NCI-H226 (cell line): ENCODE results near the gene MMP15.
"Not testable (repeated sequence)": the region's sequence is repeated elsewhere in the genome, so short reads cannot be mapped to it uniquely, and the experiment has no call there.

Experiments
- DNase-seq: peaks from one replicate; pipeline ENCODE4 v3.0.0-alpha.2; 2015

Gene MMP15

DNA sequence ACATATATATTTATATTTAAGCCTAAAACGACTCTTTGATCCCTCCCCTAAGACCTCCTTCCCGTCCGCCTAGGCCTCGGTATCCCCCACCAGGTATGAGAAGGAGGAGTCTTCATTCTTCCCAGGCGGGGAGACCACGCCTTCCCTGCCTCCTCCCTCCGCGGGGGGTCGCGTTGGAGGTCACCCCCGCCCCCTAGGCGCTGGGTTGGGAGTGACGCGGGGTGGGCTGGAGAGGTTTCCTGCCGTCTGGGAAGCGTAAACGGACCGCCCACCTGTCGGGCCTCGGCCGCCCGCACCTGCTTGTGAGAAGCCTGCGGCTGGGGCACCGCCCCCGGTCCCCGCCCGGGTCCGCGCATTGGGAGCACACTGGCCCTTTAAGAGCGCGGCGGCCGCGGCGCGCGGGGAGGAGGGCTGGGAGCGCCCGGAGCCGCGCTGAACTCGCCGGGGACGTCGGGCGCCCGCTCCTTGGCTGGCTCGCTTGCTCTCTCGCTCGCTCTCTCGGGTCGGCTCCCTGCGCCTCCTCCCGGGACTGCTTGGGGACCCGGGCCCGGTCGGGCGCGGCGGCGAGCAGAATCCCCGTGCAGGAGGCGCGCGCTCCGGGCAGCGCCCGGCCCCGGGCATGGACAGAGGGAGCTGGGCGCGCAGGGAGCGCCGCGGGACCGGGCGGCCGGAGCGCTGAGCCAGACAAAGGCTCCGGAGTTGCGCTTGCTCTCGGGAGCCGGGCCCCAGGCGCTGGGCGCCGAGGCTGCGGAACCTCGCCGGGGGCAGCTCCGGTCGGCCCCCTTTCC, at the start of gene MMP15:
Gene MMP15 (plus strand): TSS at position 404 of the 788 bp plus-strand sequence. CDS start 597 bp downstream, outside the sequence.
- peak; percentile 77 for DNase-seq

DNA sequence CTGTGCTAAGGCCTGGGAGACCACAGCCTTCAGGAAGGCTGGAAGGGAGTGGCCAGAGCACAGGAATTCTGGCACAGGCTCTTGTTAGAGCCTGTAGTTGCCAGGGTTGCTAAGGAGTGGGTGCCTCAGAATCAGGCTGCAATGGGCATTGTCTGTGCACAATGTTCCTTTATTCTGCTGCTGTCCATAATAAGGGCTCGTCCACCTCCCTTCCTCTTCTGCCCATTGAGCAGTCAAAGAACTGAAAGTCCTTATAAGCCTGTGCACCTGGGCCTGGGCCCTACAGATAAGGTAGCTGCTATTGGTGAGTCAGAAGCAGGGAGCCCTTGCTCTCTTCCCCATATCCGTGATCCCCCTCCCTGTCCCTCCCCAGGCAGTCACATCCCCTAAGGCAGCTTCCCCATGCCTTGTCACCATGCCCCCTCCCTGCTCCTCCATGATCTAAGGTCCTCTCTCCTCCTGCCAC, 49.2 kb upstream of the MMP15 start:
- peak; percentile 64 for DNase-seq

DNA sequence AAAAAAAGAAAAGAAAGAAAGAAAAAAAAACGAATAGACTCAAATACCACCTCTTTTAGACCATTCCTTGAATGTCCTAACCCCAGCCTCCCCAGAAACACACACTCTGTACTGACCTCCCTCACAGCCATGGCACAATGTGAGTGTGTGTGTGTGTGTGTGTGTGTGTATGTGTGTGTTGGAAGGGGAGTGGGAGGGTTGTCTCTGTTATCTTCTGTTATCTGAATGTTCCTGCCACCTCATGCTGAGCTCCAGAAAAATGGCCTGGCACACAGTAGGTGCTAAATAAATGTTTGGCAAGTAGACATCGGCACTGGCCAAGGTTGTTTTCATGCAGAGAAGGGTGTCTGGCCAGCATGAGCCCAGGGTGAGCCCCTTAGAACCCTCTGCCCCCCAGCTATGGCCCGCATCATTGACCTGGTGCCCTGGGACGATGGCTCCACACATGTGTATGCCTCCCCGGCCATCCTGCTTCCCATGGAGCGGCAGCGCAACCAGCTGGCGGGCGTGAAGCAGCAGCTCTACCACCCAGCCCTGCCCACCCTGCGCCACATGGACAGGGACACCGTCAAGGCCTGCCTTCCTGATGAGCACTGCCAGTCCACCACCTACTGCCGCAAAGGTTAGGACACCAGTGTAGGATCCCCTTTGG, 48.0 kb upstream of the MMP15 start:
- no peak for DNase-seq

DNA sequence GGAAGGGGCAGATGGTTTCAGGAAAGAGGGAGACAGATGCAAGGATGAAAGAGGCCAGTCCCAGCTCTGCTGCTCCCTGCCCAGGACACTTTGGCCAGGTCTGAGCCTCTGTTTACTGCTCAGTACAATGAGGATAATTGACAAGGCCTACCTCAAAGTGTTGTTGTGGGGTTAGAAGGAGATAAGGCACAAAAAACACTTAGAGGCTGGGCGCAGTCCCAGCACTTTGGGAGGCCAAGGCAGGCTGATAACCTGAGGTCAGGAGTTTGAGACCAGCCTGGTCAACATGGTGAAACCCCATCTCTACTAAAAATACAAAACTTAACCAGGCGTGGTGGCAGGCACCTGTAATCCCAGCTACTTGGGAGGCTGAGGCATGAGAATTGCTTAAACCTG, 47.5 kb upstream of the MMP15 start:
- not testable (repeated sequence) for DNase-seq

DNA sequence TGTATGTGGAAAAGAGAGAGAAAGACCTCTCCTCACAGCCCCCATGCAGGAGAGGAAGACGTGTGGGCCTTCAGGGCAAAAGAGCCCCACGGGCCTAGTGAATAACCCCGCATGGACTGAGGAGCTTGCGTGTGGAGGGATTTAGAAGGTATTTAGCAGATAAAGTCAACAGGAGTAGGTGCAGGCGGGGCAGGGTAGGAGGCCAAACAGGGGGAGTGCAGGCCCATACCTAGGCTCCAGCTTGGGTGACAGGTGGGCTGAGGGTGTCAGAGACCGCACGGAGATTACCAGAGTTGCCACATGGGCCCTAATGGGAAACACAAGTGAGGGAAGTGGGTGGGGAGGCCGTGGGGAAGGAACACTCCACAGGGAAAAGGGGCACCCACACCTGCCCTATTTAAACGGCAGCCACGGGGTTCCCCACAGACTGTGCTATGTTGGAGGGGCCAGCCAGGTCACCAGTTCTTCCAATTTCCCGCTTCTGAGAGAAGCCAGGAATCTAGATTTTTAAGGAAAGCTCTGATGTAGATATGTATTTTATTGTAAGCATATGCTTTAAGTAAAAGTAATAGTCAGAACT, 46.5 kb upstream of the MMP15 start:
- DNase-seq: no peak

DNA sequence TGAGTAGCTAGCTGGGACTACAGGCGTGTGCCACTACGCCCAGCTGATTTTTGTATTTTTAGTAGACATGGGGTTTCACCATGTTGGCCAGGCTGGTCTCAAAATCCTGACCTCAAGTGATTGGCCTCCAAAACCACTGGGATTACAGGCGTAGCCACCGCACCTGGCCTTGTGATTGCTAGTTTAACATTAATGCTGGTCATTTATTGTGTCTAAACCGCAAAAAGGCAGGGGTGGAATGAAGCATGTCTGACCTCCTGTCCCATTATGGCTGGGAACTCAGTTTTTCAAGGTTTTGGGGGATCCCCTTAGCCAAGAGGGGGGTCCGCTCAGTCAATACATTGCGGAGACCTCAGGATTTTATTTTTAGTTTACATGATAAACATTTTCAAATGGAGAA, 43.9 kb upstream of the MMP15 start:
- no peak for DNase-seq

DNA sequence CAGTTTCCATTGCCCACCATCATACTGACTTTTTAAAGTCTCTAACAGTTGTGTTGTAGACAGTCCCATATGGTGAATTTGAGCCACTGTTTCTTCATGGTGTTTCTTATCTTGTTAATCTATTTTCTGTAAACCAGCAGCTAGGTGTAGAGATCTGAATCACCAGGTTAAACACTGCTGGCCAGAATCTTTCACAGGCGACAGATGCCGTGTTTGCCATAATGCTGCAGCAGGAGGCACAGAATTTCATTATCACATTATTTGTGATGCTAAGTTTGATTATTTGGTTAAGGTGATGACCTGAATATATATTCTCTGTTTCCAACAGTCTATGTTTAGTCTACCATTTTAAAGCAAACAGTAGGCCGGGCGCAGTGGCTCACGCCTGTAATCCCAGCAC, 43.2 kb upstream of the MMP15 start:
- DNase-seq: no peak

DNA sequence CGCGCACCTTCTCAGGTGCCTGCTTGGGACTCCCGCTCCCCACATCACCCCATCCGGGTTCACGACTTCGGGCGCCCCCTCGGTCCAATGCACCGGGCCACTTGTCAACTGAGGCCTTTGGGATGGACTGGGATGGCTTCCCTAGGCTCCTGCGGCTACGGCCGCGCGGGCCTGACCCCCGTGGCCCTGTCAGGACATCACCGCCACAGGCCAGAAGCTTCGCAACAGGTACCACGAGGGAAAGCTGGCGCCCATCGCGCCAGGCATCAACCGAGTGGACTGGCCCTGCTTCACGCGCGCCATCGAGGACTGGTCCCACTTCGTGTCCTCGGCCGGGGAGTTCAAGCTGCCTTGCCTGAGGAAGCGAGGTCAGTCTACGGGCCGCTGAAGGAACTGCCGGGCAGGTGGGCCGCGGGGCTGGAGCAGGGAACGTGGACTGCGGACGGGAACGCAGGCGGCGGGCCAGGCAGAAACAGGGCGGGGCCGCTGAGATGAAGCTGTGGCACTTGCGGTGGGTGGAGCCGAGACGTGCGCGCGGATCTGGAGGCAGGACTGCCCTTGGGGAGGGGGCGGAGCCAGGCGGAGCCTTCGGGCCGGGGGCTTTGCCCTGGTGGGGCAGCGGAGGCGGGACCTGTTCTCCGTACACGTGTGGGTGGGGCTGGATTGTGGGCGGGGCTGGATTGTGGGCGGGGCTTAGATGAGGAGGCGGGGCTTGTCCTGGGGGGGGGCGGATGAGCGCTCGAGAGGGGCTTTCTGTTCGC, 40.9 kb upstream of the MMP15 start:
- peak; percentile 59 for DNase-seq

DNA sequence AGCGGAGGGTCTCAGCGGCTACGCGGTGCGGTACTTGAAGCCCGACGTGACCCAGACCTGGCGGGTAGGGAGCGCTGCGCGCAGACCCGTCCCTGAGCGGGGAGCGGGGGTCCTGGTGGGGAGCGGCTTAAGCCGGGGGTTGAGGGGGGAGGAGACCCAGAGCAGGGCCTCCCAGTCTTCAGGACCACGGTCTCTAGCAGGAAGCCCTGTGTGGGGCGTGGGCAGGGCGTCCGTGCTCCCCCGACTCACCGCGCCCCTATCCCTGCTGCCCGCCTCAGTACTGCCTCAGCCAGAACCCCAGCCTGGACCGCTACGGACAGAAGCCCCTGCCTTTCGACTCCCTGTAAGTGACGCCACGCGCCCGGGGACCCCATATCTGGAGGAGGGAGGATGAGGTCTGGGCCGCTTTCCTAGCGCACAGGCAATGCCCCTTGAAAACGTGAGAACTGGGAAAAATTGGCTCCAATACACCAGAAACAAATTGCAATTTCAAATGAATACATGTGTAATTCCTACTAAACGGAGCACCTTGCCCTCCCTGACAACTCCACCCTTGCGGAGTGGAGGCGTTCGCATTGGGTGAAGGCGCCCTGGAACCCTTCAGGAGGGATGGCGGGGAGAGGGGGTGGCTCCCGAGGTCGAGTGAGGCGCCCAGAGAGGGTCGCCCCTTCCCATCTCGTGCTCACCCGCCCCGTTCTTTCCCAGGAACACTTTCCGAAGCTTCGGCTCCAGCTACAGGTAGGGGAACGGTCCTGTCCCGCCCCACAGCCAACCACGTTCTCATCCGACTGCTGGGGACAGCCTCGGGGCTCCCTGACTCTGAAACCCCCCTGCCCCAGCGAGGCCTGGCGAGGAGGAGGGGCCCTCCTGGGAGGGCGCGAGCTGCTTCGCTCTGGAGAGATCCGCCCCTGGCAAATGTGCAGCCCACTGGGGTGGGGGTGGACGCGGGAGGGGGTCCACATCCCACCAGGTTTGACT, 40.1 kb upstream of the MMP15 start:
- no peak for DNase-seq

DNA sequence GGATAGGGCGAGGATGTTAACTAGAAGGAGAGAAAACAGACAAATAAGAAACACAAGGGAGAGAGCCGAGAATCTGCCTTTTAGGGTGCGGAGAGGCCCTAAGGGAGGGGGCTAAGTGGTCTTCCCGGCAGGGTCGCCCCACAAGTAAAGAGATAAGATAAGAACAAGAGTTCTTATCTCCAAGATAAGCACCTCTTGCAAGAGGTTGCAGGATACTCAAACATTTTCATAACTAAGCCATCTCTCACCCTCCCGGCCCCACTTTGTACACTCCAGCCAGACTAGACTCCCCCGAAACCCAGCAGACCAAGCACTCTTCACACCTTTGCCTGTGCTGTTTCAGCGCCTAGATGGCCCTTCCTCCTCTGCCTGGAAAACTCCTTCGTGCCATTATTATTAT, 39.4 kb upstream of the MMP15 start:
- DNase-seq: no peak

DNA sequence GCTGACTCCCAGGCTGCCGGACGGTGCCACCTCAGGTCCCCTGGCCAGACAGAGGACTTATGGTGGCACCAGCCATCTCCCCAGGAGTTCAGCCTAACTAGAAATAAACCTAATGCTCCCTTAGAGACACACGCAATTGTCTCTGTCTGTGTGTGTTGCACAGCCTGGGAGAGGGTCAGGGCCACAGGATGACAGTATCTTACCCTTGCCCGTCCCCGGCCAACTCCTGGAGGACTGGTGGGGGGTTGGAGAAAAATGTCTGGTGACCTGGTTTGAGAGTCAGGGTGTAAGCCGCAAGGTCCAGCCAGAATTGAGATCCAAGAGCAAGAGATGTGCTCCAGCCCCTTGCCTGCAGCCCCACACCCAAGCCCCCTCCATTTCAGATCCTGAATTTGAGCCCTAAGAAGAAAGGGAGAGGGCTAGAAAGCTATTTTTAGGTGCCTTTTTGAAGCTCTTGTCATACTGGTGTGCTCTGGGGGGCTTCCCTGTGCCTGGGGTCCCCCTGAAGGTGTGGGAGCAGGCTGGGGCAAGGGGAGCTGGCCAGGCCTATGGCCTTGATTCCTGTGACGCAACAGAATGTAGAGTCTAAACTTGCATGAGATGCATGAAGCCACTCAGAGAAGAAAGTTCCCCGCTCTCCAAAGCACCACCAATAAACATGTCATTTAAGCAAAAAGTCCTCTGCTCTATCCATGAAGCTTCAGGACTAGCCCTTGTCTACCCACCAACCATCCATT, 37.9 kb upstream of the MMP15 start:
- DNase-seq: no peak

DNA sequence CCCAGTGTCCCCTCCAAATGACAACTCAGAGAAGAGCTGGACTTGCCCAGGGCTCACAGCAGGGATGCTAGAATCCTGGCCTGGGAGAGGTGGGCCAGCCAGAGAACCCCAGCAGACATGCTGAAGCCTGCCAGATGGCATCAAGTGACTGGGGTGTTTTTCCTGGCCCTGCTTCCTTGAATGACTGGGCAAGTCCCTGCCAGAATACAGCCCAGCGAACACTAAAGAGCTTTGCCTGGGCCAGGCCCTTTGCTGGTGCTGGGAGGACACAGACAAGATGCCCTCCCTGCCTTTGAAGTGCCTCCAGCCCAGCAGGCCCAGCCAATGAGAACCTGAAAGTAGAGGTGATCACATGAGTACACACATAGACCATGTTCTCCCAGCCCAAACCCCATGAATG, 36.6 kb upstream of the MMP15 start:
- DNase-seq: no peak

DNA sequence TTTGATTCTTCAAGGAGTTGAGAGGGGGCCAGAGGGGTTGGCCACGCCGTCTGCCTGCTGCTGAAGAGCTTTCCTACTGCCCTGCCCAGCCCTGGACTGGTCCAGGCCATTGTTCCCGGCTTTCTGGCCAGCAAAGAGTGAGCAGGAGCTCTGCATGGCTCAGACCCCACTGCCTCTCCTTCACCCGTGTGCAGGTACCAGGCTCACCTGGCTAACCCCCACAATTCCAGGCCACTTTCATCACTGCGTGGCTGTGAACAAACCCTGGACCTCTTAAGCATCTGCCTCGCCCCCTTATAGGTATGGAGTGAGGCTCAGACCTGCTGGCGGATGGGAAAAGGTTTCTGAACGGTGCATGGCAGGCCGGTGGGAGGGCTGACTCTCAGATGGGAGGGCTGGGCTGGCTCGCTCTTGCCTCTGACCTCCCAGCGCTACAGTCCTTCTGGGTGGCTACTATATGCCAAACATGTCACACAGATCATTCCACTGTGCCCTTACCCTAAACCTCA, 33.9 kb upstream of the MMP15 start:
- DNase-seq: no peak

DNA sequence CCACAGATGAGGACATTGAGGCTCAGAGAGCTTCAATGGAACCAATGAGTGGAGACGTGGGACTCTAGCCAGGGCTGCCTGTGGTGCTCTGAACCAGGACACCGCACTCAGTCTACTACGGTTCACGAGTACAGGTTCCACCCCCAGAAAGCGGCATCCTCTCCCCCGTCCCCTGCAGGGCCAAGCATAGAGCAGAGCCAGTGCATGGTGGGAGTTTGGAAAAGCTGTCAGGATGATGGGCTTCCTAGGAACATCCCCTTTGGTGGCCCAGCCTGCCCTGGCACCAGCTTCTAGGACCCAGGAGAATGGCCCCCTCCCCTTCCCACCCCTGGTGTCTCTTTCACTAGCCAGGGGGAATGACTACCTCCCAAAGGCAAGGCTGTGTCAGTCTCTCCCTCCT, 33.5 kb upstream of the MMP15 start:
- DNase-seq: no peak

DNA sequence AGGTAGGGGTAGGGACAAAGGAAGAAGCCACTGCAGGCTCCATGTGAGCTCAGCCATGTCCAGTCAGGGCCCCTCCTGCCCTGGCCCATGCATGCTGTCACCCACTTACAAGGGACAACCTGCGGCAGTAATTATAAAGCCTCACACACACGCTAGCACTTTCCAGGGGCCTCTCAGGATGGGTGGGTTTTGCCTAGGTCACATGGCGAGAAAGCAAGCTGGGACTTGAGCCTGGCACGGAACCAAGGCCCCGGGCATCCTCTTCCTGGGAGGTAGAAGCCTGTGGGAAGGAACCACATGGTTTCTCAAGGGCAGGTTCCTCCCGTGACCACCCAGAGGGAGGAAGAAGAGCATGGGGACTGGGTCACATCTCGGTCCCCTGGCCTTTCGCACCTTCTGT, 32.1 kb upstream of the MMP15 start:
- no peak for DNase-seq

DNA sequence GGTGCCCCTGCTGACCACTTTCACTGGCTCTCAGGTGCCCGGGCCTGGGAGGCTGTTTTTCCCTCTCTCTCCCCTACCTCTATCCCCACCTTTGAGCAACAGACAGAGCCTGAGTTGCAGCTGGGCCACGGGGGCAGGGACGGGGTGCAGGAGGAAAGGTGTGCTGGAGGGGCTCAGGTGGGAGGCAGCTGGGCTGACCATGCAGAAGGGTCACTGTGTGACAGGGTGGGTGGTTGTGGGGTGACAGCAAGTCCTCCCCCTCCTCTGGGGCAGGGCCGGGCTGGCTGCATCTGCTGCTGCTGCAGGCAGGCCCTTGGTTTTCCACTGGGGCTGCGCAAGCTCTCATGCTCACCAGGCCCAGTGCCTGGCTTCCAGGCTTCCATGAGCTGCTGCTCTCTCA, 31.7 kb upstream of the MMP15 start:
- DNase-seq: no peak

DNA sequence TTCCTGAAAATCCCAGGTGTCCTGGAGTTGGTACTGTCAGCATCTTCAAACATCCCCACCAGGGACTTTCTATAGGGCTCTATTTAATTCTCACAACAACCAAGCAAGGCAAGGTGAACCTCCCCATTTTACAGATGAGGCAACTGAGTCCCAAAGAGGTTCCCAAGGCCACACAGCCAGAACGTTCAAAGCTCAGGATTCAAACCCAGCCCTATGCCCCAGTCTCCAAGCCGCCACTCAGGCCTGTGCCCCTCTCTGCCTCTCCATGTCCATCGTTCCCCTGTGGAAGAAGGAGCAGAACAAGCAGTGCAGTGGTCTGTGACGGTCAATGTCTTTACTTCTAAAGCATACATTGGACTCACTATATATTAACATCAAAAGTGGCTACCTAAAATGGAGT, 31.2 kb upstream of the MMP15 start:
- DNase-seq: no peak

DNA sequence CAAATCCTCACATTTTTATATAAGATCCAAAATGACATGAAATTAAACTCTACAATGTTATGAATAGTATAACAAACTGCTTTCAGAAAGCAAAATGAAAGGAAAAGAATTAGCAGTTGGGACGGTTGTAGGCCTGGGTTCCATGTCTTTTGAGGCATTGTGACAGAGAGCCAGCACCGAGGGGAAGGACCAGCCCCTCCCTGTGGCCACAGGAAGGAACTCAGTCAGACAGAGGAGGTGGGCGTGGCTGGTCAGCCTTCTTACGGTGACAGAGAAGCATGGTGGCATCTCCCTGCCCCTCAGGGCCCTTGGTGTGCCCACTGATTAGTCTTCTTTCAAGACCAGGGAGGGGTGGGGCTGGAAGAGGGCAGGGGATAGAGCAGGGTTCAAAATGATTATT, 30.8 kb upstream of the MMP15 start:
- no peak for DNase-seq

DNA sequence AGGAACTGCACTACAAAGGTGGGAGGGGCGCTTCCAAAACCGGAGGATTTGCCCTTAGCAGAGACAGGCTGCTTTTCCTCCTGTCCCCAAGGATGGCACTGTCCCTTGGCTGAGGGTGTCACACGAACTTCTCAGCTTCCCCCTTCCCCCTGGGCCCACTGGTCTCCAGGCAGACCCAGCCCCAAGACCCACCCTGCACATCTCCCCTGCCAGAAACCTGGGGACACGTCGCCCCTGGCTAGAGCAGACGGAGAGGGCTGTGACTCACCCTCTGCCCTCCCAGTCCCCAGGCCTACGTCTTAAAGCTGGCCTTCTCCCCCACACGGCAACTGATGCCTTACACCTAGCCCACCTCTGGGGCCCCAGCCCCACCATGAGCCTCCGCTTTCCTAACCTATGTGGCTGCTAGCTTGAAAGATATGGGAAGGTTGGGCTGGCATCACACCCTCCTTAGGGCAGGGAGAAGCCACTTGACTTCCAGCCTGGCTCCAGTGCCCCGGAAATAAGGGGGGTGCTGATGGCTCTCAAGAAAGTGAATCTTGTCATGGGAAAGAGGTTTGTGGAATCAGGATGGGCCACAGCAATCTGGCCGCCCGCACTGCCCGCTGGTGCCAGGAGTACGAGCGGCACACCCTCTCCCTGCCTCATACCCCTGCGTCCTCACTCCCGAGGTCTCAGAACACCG, 29.7 kb upstream of the MMP15 start:
- DNase-seq: no peak

DNA sequence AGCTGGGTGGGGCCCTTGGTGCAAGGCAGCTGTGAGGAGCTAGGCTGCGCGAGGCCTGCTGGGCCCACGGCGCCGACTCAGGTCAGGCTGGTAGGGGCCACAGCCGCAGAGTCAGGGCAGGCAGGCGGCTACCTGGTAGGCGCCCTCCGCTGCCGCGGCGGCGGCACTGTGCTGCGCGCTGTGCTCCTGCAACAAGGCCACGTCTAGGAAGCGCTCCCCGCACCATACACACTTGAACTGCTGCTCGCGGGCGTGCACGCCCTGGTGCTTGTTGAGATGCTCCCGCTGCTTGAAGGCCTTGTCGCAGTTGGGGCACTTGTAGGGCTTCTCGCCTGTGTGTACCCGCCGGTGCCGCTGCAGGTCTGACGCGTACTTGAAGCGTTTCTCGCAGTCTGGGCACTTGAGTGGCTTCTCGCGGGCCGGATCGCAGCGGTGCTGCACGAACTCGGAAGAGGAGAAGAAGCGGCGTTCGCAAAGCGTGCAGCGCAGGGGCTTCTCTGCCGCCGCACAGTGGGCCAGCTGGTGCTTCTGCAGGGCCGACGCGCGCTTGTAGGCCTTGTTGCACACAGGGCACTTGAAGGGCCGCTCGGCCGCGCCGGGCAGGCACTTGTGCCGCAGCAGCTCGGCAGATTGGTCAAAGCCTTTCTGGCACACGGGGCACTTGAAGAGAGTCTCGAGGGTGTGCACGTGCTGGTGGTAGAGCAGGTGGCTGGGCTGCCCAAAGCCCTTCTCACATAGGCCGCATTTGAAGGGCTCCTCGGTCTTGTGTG, 29.0 kb upstream of the MMP15 start:
- no peak for DNase-seq
